Keratinocyte (primary cell): ENCODE results near the gene TOP2A. TPM values are rescaled to one million over a fixed set of nuclear protein-coding genes. Genes with fewer than 3 reads are reported as not detected.

Experiments used
- DNase-seq: peaks from one replicate; pipeline ENCODE4 v3.0.0-alpha.2; 2011; ENCODE audit warnings: low read depth, missing footprints, low spot score
- FAIRE-seq: peaks from 2 replicates; lab custom pipeline; 2011; peaks lifted over from hg19 to GRCh38; lab: Jason Lieb, UNC
- H2AFZ ChIP-seq: 2 replicates; pipeline ENCODE4 v1.6.0; 2012; ENCODE audit warnings: low read length, control low read depth, inconsistent platforms; ENCODE audit not compliant: control insufficient read depth
- H3K27ac ChIP-seq: 2 replicates; pipeline ENCODE4 v1.5.1; 2011; ENCODE audit warnings: low read length; ENCODE audit not compliant: control insufficient read depth, insufficient read depth
- H3K27me3 ChIP-seq: 3 replicates; pipeline ENCODE4 v1.6.0; 2011; ENCODE audit warnings: low read length; ENCODE audit not compliant: control insufficient read depth, insufficient read depth; ENCODE audit errors: extremely low read depth
- H3K36me3 ChIP-seq, 2 experiments: 2 replicates in 1 of 2; 3 replicates in 1 of 2; pipeline ENCODE4 v1.5.1; 2011; ENCODE audit warnings: low read length in 2 of 2, mild to moderate bottlenecking in 1 of 2; ENCODE audit not compliant: control insufficient read depth in 2 of 2, insufficient read depth in 2 of 2; ENCODE audit errors: extremely low read depth in 1 of 2
- H3K4me1 ChIP-seq: 3 replicates; pipeline ENCODE4 v1.5.1; 2011; ENCODE audit warnings: low read length; ENCODE audit not compliant: control insufficient read depth, insufficient read depth; ENCODE audit errors: extremely low read depth
- H3K4me2 ChIP-seq: 3 replicates; pipeline ENCODE4 v1.6.0; 2011; ENCODE audit warnings: low read depth, low read length; ENCODE audit not compliant: control insufficient read depth, insufficient read depth; ENCODE audit errors: extremely low read depth
- H3K4me3 ChIP-seq, 3 experiments: fragments of 200-600 bp in 1 of 3; sonication (generic) in 1 of 3; 2 replicates in 2 of 3; 3 replicates in 1 of 3; pipeline ENCODE4 v1.5.1; 2011 to 2016; ENCODE audit warnings: low read length in 3 of 3, mild to moderate bottlenecking in 3 of 3, control low read depth in 2 of 3, inconsistent platforms in 1 of 3, low read depth in 1 of 3, mixed read lengths in 1 of 3, mixed run types in 1 of 3, moderate library complexity in 1 of 3; ENCODE audit not compliant: control insufficient read depth in 2 of 3, insufficient read depth in 2 of 3; ENCODE audit errors: extremely low read depth in 1 of 3
- H3K79me2 ChIP-seq: 2 replicates; pipeline ENCODE4 v1.6.0; 2012; ENCODE audit warnings: low read length; ENCODE audit not compliant: control insufficient read depth, insufficient read depth
- H3K9ac ChIP-seq: 3 replicates; pipeline ENCODE4 v1.6.0; 2011; ENCODE audit warnings: low read length; ENCODE audit not compliant: control insufficient read depth, insufficient read depth; ENCODE audit errors: extremely low read depth
- H3K9me1 ChIP-seq: 3 replicates; pipeline ENCODE4 v1.6.0; 2011; ENCODE audit warnings: low read length; ENCODE audit not compliant: control insufficient read depth, insufficient read depth; ENCODE audit errors: extremely low read depth
- H3K9me3 ChIP-seq: 2 replicates; pipeline ENCODE4 v1.5.1; 2012; ENCODE audit warnings: low read depth, low read length; ENCODE audit not compliant: control insufficient read depth
- H4K20me1 ChIP-seq: 3 replicates; pipeline ENCODE4 v1.6.0; 2011; ENCODE audit warnings: low read length; ENCODE audit not compliant: control insufficient read depth, insufficient read depth; ENCODE audit errors: extremely low read depth
- CTCF ChIP-seq, 3 experiments: IDR thresholded peaks in 1 of 3; conservative IDR thresholded peaks in 1 of 3; optimal IDR thresholded peaks in 1 of 3; 2 replicates in 2 of 3; 3 replicates in 1 of 3; pipeline versions ENCODE3 to v1.5.1; 2011; ENCODE audit warnings: low read length in 3 of 3, mild to moderate bottlenecking in 3 of 3, moderate library complexity in 2 of 3, control low read depth in 1 of 3, inconsistent platforms in 1 of 3; ENCODE audit not compliant: insufficient read depth in 2 of 3; ENCODE audit errors: extremely low read depth in 1 of 3
- EZH2 ChIP-seq: IDR thresholded peaks from one replicate; pipeline ENCODE4 v1.6.1; 2012; ENCODE audit warnings: inconsistent platforms, mild to moderate bottlenecking, low read length, moderate library complexity
- dilution Hi-C: fragments of 300-500 bp; cut with MboI; formaldehyde crosslinking; loops from one replicate; pipeline ENCODE4 v1.7.0; 2020; ENCODE audit warnings: low sequenced_read_pairs; ENCODE audit not compliant: extremely low pct_ligation_motif_present
- polyA plus RNA-seq, 5 experiments: library from polyadenylated mRNA; depleted of rRNA in 3 of 5; stranded (reverse) in 3 of 5; stranded (forward) in 1 of 5; unstranded in 1 of 5; fragments of >200 nt; gene quantifications; 1 replicate in 1 of 5; 2 replicates in 3 of 5; 3 replicates in 1 of 5; pipeline versions ENCODE4 v1.2.1 to v1.2.3, GENCODE V29; 2011 to 2012; ENCODE audit warnings: missing spikeins in 2 of 5, low read depth in 1 of 5, low replicate concordance in 1 of 5

The TOP2A gene
- polyA plus RNA-seq, 1 donor (not counting 4 experiments of a cell fraction or from before 2014, with no cell fraction given): 45.0 TPM

- peak overlapping the region; percentile 86 for H3K4me2 ChIP-seq
- no peaks in the 10 kb centered on the region for H4K20me1 ChIP-seq
- no peak for FAIRE-seq
Observed at GRCh38 chr17:40345994-40346764, 71.5 kb downstream of the TOP2A start.

GRCh38 chr17:40345161-40345993, 72.3 kb downstream of the TOP2A start:
- dilution Hi-C loops: no loop called here
- Histone ChIP-seq H3K9me3 (no peaks in the 10 kb centered on the region), H3K4me1 (peaks cover 83% of the 10 kb centered on the region), H3K4me3 (peak overlapping the region; percentile 20 to 54 (median 46)), H3K36me3 (peaks cover 0 to 6% of the 10 kb centered on the region in 2 experiments), H3K27me3 (no peaks in the 10 kb centered on the region), H4K20me1 (no peaks in the 10 kb centered on the region), H2AFZ (no peak overlapping the region), H3K27ac (peak overlapping the region; percentile 43), H3K9me1 (peaks cover 2% of the 10 kb centered on the region), H3K4me2 (peak overlapping the region; percentile 86), H3K79me2 (peaks cover 29% of the 10 kb centered on the region), H3K9ac (peak overlapping the region; percentile 44)
- DNase-seq (no peak), FAIRE-seq (peak; percentile 73)
- TF ChIP-seq CTCF (optimal IDR thresholded peaks at IDR 0.05 in 1 of 3, IDR thresholded peaks at IDR 0.05 in 1 of 3, conservative IDR thresholded peaks at IDR 0.05 in 1 of 3; ENCODE audit: extremely low read depth in 1 of 3, insufficient read depth in 2 of 3, low read length in 3 of 3) (no peak), EZH2 (no peak)

More at GRCh38 chr17:40345994-40346764, 71.5 kb downstream of the TOP2A start:
- Histone ChIP-seq H3K27me3 (no peaks in the 10 kb centered on the region), H3K27ac (no peak overlapping the region), H3K79me2 (peaks cover 33% of the 10 kb centered on the region), H3K36me3 (peaks cover 0 to 6% of the 10 kb centered on the region in 2 experiments), H3K9me3 (no peaks in the 10 kb centered on the region), H3K9me1 (peaks cover 2% of the 10 kb centered on the region), H2AFZ (no peak overlapping the region), H3K9ac (no peak overlapping the region), H3K4me1 (peaks cover 79% of the 10 kb centered on the region), H3K4me3 (no peak overlapping the region)
- no peak for TF ChIP-seq EZH2
- no peak for TF ChIP-seq CTCF (optimal IDR thresholded peaks at IDR 0.05 in 1 of 3, IDR thresholded peaks at IDR 0.05 in 1 of 3, conservative IDR thresholded peaks at IDR 0.05 in 1 of 3; ENCODE audit: extremely low read depth in 1 of 3, insufficient read depth in 2 of 3, low read length in 3 of 3)
- dilution Hi-C loops: no loop called here
- DNase-seq: no peak
